Astrocyte (in vitro differentiated cells and primary cell): Measurements from ENCODE around the gene DDX31. TPM values are rescaled to one million over a fixed set of nuclear protein-coding genes. Genes with fewer than 3 reads are reported as not detected.

Experiments
- DNase-seq: peaks from one replicate; pipeline ENCODE4 v3.0.0-alpha.2; 2010; ENCODE audit warnings: low read depth
- FAIRE-seq: peaks from 2 replicates; lab custom pipeline; 2011; peaks lifted over from hg19 to GRCh38; lab: Jason Lieb, UNC
- H2AFZ ChIP-seq: 2 replicates; pipeline ENCODE4 v1.6.0; 2012; ENCODE audit warnings: low read depth, low read length, inconsistent platforms
- H3K27ac ChIP-seq: 2 replicates; pipeline ENCODE4 v1.5.1; 2011; ENCODE audit warnings: low read depth, low read length, inconsistent platforms
- H3K27me3 ChIP-seq: 2 replicates; pipeline ENCODE4 v1.6.0; 2011; ENCODE audit warnings: low read length, inconsistent platforms; ENCODE audit not compliant: insufficient read depth
- H3K36me3 ChIP-seq: 2 replicates; pipeline ENCODE4 v1.5.1; 2011; ENCODE audit warnings: low read length, inconsistent platforms; ENCODE audit not compliant: insufficient read depth
- H3K4me1 ChIP-seq: 2 replicates; pipeline ENCODE4 v1.5.1; 2011; ENCODE audit warnings: low read length, inconsistent platforms; ENCODE audit not compliant: insufficient read depth
- H3K4me2 ChIP-seq: 2 replicates; pipeline ENCODE4 v1.6.0; 2012; ENCODE audit warnings: low read length, inconsistent platforms
- H3K4me3 ChIP-seq: 2 replicates; pipeline ENCODE4 v1.5.1; 2011; ENCODE audit warnings: low read depth, mild to moderate bottlenecking, low read length, inconsistent platforms; ENCODE audit not compliant: insufficient read depth
- H3K79me2 ChIP-seq: 2 replicates; pipeline ENCODE4 v1.6.0; 2012; ENCODE audit warnings: mild to moderate bottlenecking, low read length, inconsistent platforms; ENCODE audit not compliant: insufficient read depth
- H3K9ac ChIP-seq: 2 replicates; pipeline ENCODE4 v1.6.0; 2012; ENCODE audit warnings: mild to moderate bottlenecking, low read length, inconsistent platforms
- H3K9me3 ChIP-seq: 2 replicates; pipeline ENCODE4 v1.5.1; 2012; ENCODE audit warnings: low read depth, mild to moderate bottlenecking, low read length, inconsistent platforms; ENCODE audit not compliant: insufficient read depth
- H4K20me1 ChIP-seq: 2 replicates; pipeline ENCODE4 v1.6.0; 2012; ENCODE audit warnings: low read length, inconsistent platforms; ENCODE audit not compliant: insufficient read depth
- H3K27ac Mint-ChIP-seq: one replicate; pipeline ENCODE4 v1.8.0; 2021; ENCODE audit warnings: mild to moderate bottlenecking, mixed read lengths; ENCODE audit not compliant: unreplicated experiment
- H3K27me3 Mint-ChIP-seq: one replicate; pipeline ENCODE4 v1.8.0; 2021; ENCODE audit warnings: low read depth, mixed read lengths; ENCODE audit not compliant: unreplicated experiment
- H3K36me3 Mint-ChIP-seq: one replicate; pipeline ENCODE4 v1.8.0; 2021; ENCODE audit warnings: low read depth, mixed read lengths; ENCODE audit not compliant: unreplicated experiment
- H3K4me1 Mint-ChIP-seq: one replicate; pipeline ENCODE4 v1.8.0; 2021; ENCODE audit warnings: low read depth, mixed read lengths; ENCODE audit not compliant: unreplicated experiment
- H3K4me3 Mint-ChIP-seq: one replicate; pipeline ENCODE4 v1.8.0; 2021; ENCODE audit warnings: mild to moderate bottlenecking, moderate library complexity, mixed read lengths; ENCODE audit not compliant: unreplicated experiment
- H3K9me3 Mint-ChIP-seq: one replicate; pipeline ENCODE4 v1.8.0; 2021; ENCODE audit warnings: mild to moderate bottlenecking, mixed read lengths; ENCODE audit not compliant: unreplicated experiment
- CTCF ChIP-seq: IDR thresholded peaks from 2 replicates; pipeline ENCODE4 v1.5.1; 2011; ENCODE audit warnings: low read depth, mild to moderate bottlenecking, inconsistent platforms, low read length, moderate library complexity; ENCODE audit not compliant: insufficient read depth
- EZH2 ChIP-seq: IDR thresholded peaks from 2 replicates; pipeline ENCODE4 v1.6.1; 2012; ENCODE audit warnings: mild to moderate bottlenecking, low read length, inconsistent platforms; ENCODE audit not compliant: insufficient read depth
- total RNA-seq: library from RNA; stranded (reverse); gene quantifications from 2 replicates; pipeline ENCODE4 v1.2.1, GENCODE V29; 2021

Gene DDX31
- total RNA-seq, 1 donor from 2014 or later, result 20.5 TPM

GRCh38 chr9:132547976-132548730, 121.6 kb downstream of the DDX31 start:
- Histone ChIP-seq H3K36me3 (no peaks in the 10 kb centered on the region), H3K4me3 (no peak overlapping the region), H3K4me2 (no peak overlapping the region), H4K20me1 (no peaks in the 10 kb centered on the region), H3K4me1 (peaks cover 7% of the 10 kb centered on the region), H3K27me3 (no peaks in the 10 kb centered on the region), H3K9me3 (no peaks in the 10 kb centered on the region), H2AFZ (no peak overlapping the region), H3K9ac (no peak overlapping the region), H3K27ac (no peak overlapping the region), H3K79me2 (no peaks in the 10 kb centered on the region)
- H3K9me3 Mint-ChIP-seq, result no peaks in the 10 kb centered on the region
- peak overlapping the region; percentile 3 for H3K4me3 Mint-ChIP-seq
- peaks cover 44% of the 10 kb centered on the region for H3K27me3 Mint-ChIP-seq
- no peaks in the 10 kb centered on the region for H3K4me1 Mint-ChIP-seq
- DNase-seq (no peak), FAIRE-seq (no peak)
- no peaks in the 10 kb centered on the region for H3K36me3 Mint-ChIP-seq
- no peak overlapping the region for H3K27ac Mint-ChIP-seq
- no peak for TF ChIP-seq EZH2
- no peak for TF ChIP-seq CTCF

- H3K4me2 ChIP-seq, result no peak overlapping the region
- no peak for FAIRE-seq
- no peak overlapping the region for H3K27ac Mint-ChIP-seq
- peaks cover 45% of the 10 kb centered on the region for H3K27me3 Mint-ChIP-seq
- TF ChIP-seq EZH2, result no peak
- no peak for TF ChIP-seq CTCF
- H3K4me1 ChIP-seq, result peaks cover 7% of the 10 kb centered on the region
- no peaks in the 10 kb centered on the region for H3K36me3 ChIP-seq
- peaks cover 2% of the 10 kb centered on the region for H3K9me3 Mint-ChIP-seq
- H3K36me3 Mint-ChIP-seq, result no peaks in the 10 kb centered on the region
- no peak overlapping the region for H2AFZ ChIP-seq
- DNase-seq, result no peak
- H3K9ac ChIP-seq, result no peak overlapping the region
- no peaks in the 10 kb centered on the region for H3K4me1 Mint-ChIP-seq
- H4K20me1 ChIP-seq, result no peaks in the 10 kb centered on the region
- no peaks in the 10 kb centered on the region for H3K79me2 ChIP-seq
- no peak overlapping the region for H3K4me3 ChIP-seq
- no peak overlapping the region for H3K27ac ChIP-seq
- no peaks in the 10 kb centered on the region for H3K9me3 ChIP-seq
- H3K27me3 ChIP-seq, result no peaks in the 10 kb centered on the region
- H3K4me3 Mint-ChIP-seq, result no peak overlapping the region
Observed at GRCh38 chr9:132547436-132547835, 122.3 kb downstream of the DDX31 start.

- Histone ChIP-seq H3K27me3 (no peaks in the 10 kb centered on the region), H4K20me1 (no peaks in the 10 kb centered on the region), H3K36me3 (no peaks in the 10 kb centered on the region), H3K27ac (no peak overlapping the region), H3K4me2 (no peak overlapping the region), H3K4me3 (no peak overlapping the region), H3K4me1 (peaks cover 7% of the 10 kb centered on the region), H3K79me2 (no peaks in the 10 kb centered on the region), H3K9me3 (no peaks in the 10 kb centered on the region), H2AFZ (no peak overlapping the region), H3K9ac (no peak overlapping the region)
- H3K27ac Mint-ChIP-seq, result no peak overlapping the region
- no peak for FAIRE-seq
- H3K9me3 Mint-ChIP-seq, result peaks cover 2% of the 10 kb centered on the region
- peaks cover 44% of the 10 kb centered on the region for H3K27me3 Mint-ChIP-seq
- no peak overlapping the region for H3K4me3 Mint-ChIP-seq
- no peak for DNase-seq
- no peak for TF ChIP-seq EZH2
- TF ChIP-seq CTCF, result no peak
- H3K4me1 Mint-ChIP-seq, result no peaks in the 10 kb centered on the region
- H3K36me3 Mint-ChIP-seq, result no peaks in the 10 kb centered on the region
Observed at GRCh38 chr9:132547052-132547431, 122.7 kb downstream of the DDX31 start.
